ENCODE measurements around the gene FRMD1.

DNA sequence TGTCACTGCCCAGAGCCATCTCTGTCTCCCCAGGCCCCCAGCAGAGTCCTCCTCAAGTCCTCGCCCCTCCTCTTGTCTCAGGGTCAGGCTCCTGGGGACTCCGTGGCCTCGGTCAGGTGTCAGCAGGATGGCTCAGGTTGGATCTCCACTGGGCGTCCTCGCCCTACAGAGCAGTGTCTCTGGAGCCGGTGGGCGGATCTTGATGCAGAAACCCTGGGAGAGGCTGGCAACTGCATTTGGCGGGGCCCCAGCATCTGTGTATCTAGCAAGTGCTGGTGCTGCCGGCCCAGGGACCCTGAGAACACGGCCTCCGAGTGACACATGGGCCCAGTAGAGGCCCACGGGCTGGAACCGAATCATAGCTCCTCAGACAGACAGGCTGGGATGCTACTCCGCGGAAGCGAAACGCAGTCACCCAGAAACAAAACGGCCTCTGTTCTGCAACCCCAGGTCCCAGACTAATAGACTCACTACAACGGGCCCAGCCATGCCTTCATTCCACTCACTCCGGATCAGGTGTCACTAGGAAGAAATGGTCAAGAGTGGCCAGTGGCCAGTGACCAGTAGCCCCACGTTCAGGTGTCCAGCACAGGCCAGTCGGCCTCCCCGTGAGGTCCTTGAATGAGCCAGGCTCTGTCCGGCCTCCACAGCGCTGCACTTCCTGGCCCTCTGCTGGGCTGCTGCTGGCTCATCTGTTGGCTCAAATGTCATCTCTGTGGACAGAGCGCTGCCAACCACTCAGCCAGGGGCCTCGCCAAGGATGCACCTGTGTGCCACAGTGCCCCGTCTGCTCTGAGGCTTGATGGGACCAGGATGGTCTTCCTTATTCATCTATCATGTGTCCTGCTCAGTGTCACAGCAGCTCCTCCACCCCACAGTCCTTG, 12.6 kb upstream of the FRMD1 start:
- TF ChIP-seq, protein P1, sequence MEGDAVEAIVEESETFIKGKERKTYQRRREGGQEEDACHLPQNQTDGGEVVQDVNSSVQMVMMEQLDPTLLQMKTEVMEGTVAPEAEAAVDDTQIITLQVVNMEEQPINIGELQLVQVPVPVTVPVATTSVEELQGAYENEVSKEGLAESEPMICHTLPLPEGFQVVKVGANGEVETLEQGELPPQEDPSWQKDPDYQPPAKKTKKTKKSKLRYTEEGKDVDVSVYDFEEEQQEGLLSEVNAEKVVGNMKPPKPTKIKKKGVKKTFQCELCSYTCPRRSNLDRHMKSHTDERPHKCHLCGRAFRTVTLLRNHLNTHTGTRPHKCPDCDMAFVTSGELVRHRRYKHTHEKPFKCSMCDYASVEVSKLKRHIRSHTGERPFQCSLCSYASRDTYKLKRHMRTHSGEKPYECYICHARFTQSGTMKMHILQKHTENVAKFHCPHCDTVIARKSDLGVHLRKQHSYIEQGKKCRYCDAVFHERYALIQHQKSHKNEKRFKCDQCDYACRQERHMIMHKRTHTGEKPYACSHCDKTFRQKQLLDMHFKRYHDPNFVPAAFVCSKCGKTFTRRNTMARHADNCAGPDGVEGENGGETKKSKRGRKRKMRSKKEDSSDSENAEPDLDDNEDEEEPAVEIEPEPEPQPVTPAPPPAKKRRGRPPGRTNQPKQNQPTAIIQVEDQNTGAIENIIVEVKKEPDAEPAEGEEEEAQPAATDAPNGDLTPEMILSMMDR (IDR thresholded peaks at IDR 0.05 in 4 of 5, conservative IDR thresholded peaks at IDR 0.05 in 1 of 5): no peak
- no peak for TF ChIP-seq POLR2A (IDR thresholded peaks at IDR 0.05)

Measured in gastrocnemius medialis (tissue), 4 donors.